Ishikawa (cell line): Measurements from ENCODE around the gene ARHGEF28.

ENCODE experiments used
- CEBPB ChIP-seq: IDR thresholded peaks from 2 replicates; pipeline ENCODE4 v1.6.1; 2012
- CREB1 ChIP-seq: IDR thresholded peaks from 2 replicates; pipeline ENCODE4 v1.6.1; 2012; ENCODE audit warnings: low read depth
- EGR1 ChIP-seq: IDR thresholded peaks from 2 replicates; pipeline ENCODE4 v1.6.1; 2012
- EP300 ChIP-seq: IDR thresholded peaks from 2 replicates; pipeline ENCODE4 v1.6.1; 2012; ENCODE audit warnings: borderline replicate concordance
- FOXM1 ChIP-seq: IDR thresholded peaks from 2 replicates; pipeline ENCODE4 v1.6.1; 2012; ENCODE audit warnings: low read depth, borderline replicate concordance
- NFIC ChIP-seq: IDR thresholded peaks from 2 replicates; pipeline ENCODE4 v1.6.1; 2012
- RAD21 ChIP-seq: IDR thresholded peaks from 2 replicates; pipeline ENCODE4 v1.6.1; 2012; ENCODE audit warnings: low read depth
- TAF1 ChIP-seq: IDR thresholded peaks from 2 replicates; pipeline ENCODE4 v1.6.1; 2012; ENCODE audit warnings: low read depth, mild to moderate bottlenecking
- TCF12 ChIP-seq: IDR thresholded peaks from 2 replicates; pipeline ENCODE4 v1.6.1; 2012; ENCODE audit warnings: low read depth
- TEAD4 ChIP-seq: IDR thresholded peaks from 2 replicates; pipeline ENCODE4 v1.6.1; 2012
- YY1 ChIP-seq: IDR thresholded peaks from 2 replicates; pipeline ENCODE4 v1.6.1; 2012; ENCODE audit warnings: low read depth
- ZBTB7A ChIP-seq: IDR thresholded peaks from 2 replicates; pipeline ENCODE4 v1.6.1; 2012; ENCODE audit warnings: low read depth
- TF ChIP-seq, protein P1 (sequence below): IDR thresholded peaks from 2 replicates; pipeline ENCODE4 v1.6.1; 2012; ENCODE audit warnings: low read depth, mild to moderate bottlenecking
- TF ChIP-seq, protein P2 (sequence below): IDR thresholded peaks from 2 replicates; pipeline ENCODE4 v1.6.1; 2012
- TF ChIP-seq, protein P3 (sequence below): IDR thresholded peaks from 2 replicates; pipeline ENCODE4 v1.6.1; 2012

ARHGEF28 gene

DNA sequence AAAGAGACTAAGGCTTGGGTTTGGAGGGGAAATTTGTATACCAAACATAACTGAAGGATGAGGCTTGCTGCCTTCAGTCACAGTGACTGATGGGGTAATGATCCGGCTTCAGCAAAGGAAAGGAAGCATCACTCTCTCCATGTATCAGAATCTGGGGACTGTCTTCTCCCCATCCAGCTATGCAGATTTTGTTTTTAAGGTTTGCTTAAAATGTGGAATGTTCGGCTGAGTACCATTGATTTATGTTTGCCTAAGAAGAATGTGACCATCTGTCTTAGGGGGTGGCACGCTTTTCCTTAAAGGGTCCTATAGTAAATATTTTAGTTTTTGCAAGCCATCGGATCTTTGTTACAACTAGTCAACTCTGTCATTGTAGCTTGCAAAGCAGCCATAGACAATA, 291.9 kb downstream of the ARHGEF28 start:
- TF ChIP-seq NFIC, result no peak
- no peak for TF ChIP-seq CREB1
- TF ChIP-seq TEAD4, result no peak
- TF ChIP-seq EP300, result no peak
- TF ChIP-seq, protein P1, sequence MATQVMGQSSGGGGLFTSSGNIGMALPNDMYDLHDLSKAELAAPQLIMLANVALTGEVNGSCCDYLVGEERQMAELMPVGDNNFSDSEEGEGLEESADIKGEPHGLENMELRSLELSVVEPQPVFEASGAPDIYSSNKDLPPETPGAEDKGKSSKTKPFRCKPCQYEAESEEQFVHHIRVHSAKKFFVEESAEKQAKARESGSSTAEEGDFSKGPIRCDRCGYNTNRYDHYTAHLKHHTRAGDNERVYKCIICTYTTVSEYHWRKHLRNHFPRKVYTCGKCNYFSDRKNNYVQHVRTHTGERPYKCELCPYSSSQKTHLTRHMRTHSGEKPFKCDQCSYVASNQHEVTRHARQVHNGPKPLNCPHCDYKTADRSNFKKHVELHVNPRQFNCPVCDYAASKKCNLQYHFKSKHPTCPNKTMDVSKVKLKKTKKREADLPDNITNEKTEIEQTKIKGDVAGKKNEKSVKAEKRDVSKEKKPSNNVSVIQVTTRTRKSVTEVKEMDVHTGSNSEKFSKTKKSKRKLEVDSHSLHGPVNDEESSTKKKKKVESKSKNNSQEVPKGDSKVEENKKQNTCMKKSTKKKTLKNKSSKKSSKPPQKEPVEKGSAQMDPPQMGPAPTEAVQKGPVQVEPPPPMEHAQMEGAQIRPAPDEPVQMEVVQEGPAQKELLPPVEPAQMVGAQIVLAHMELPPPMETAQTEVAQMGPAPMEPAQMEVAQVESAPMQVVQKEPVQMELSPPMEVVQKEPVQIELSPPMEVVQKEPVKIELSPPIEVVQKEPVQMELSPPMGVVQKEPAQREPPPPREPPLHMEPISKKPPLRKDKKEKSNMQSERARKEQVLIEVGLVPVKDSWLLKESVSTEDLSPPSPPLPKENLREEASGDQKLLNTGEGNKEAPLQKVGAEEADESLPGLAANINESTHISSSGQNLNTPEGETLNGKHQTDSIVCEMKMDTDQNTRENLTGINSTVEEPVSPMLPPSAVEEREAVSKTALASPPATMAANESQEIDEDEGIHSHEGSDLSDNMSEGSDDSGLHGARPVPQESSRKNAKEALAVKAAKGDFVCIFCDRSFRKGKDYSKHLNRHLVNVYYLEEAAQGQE, result no peak
- TF ChIP-seq TAF1, result no peak
- TF ChIP-seq, protein P2, sequence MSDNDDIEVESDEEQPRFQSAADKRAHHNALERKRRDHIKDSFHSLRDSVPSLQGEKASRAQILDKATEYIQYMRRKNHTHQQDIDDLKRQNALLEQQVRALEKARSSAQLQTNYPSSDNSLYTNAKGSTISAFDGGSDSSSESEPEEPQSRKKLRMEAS, result no peak; the same call in 1 of the 2 replicates
- no peak for TF ChIP-seq YY1
- no peak for TF ChIP-seq TCF12
- TF ChIP-seq RAD21, result no peak

DNA sequence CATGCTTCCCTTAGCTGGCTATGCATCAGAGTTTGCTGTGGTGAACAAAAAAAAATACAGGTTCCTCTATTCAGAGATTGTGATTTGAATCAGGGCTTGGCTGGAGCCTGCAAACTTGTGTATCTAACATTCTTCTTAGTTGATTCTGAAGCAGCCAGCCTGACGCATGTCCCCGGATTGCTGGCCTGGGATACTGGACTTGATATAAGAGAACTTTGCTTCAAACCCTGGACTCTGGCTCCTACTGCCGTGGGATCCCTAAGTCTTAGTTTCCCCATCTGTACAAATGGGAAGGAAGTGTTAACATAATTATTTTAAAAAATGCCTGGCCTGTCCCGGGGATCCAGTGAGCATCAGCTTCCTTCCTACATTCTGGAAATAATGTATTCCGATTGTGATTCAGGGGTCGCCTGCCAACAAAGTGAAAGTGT, 292.8 kb downstream of the ARHGEF28 start:
- TF ChIP-seq EP300 (no peak), EGR1 (no peak), CEBPB (no peak), ZBTB7A (no peak)

DNA sequence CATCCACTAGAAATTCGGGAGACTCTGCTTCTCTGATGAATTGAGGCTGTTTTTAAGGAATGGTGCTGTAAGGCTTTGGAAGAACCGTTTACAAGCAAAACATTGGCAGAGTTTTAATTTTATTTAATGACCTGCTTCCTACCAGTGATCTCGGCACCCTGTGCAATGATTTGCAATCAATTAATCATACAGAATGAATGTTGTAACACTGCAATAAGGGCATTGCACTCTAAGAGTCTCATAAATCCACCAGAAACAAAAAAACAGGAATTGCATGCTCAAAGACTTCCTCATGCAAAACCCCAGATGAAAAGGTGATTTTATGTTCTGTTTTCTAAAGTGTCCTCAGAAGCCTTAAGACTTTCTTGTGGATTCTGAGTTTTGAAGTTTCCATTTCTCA, 295.7 kb downstream of the ARHGEF28 start:
- TF ChIP-seq TEAD4, result no peak
- no peak for TF ChIP-seq CEBPB
- no peak for TF ChIP-seq CREB1
- TF ChIP-seq, protein P3, sequence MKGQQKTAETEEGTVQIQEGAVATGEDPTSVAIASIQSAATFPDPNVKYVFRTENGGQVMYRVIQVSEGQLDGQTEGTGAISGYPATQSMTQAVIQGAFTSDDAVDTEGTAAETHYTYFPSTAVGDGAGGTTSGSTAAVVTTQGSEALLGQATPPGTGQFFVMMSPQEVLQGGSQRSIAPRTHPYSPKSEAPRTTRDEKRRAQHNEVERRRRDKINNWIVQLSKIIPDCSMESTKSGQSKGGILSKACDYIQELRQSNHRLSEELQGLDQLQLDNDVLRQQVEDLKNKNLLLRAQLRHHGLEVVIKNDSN, result no peak
- TF ChIP-seq, protein P1, result no peak
- TF ChIP-seq ZBTB7A, result no peak
- TF ChIP-seq EGR1, result no peak
- no peak for TF ChIP-seq NFIC

DNA sequence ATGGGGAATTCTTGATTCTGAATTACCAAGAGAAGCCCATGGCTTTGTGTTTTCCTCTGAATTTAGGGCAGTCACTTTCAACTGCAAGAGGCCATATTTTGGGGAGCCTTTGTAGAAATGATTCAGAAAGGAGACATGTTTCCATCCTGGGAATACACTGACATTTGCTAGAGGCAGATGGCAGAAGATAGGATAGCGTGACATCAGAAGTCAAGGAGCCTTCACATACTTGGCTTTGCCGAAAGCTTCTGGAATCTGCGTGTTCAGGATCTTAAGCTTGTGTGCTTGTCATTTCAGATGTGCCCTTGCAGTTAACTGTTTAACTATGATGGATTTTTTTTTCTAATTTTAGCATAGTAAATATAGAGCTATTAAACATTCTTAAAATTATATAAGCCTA, 296.2 kb downstream of the ARHGEF28 start:
- TF ChIP-seq, protein P1, result no peak
- TF ChIP-seq CEBPB, result no peak
- TF ChIP-seq CREB1, result no peak
- no peak for TF ChIP-seq YY1
- no peak for TF ChIP-seq EP300
- TF ChIP-seq TAF1, result no peak

DNA sequence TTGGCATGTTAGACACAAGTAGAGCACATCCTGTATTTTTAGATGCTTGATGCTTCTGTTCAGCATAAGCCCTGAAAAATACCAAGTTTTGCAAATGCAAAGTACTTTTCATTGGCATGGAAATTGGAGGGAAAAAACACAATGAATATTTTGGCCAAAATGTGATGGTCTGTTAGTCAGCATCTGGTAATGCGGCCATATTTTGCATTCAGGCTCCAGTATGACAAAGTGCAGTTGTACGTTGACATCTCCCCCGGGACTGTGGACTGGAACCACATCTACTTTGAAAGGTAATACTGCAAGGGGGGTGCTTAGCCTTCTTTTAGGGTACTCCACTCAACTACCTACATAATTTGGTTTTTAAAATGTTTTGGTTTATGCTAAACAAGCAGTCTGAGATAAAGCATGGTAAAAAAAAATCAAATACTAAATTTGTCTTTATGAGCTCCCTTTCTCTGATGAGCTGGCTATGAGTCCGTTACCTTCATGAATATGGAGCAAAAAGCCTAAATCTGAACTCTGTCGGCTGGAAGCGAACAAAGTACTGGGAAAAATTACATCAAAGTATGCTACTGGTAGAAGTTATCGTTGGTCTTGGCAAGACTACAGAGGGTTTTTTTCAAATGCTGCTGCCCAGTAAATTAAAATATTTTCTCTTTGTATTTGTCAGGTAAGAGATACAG, 297.0 kb downstream of the ARHGEF28 start:
- TF ChIP-seq FOXM1 (no peak), TCF12 (no peak), CREB1 (no peak)

DNA sequence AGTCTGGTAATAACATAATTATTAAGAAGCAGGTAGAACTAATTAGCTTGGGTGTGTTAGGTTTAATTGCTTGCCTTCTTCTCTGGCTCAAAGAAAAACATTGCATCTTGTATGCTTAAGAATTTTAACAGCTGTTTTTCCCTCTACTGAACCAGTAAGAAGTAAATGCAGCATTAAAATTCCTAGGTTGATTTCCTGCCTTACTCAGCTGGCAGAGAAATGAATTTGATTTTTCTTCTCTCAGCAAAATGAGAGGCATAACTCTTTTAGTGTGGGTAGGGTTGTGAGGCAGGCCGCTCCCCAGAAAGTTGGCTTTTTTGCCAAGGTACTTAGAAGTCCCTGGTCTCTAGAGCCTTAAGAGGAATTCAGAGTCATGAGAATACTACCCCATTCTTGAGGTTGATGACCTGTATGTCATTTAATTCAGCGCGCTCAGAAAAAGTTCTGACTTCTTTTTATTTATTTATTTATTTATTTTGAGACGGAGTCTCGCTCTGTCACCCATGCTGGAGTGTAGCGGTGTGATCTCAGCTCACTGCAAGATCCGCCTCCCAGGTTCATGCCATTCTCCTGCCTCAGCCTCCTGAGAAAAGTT, 302.6 kb downstream of the ARHGEF28 start:
- no peak for TF ChIP-seq RAD21
- TF ChIP-seq TAF1, result no peak
- TF ChIP-seq EGR1, result no peak
- no peak for TF ChIP-seq ZBTB7A
- TF ChIP-seq, protein P3, result no peak
- TF ChIP-seq, protein P1, result no peak
- TF ChIP-seq TCF12, result no peak
- TF ChIP-seq CREB1, result no peak
- TF ChIP-seq, protein P2, result no peak
- TF ChIP-seq NFIC, result no peak
- no peak for TF ChIP-seq TEAD4
- TF ChIP-seq EP300, result no peak
- no peak for TF ChIP-seq CEBPB
- TF ChIP-seq YY1, result no peak
- TF ChIP-seq FOXM1, result no peak
